HG03469 (cell line): ENCODE data around the gene CDKN1B.

Experiments used
- ATAC-seq: cut with Tn5 transposase; IDR thresholded peaks from one replicate; pipeline ENCODE4 v1.9.1; 2021; ENCODE audit warnings: mild to moderate bottlenecking, moderate library complexity, moderate number of reproducible peaks; ENCODE audit not compliant: unreplicated experiment

The CDKN1B gene

DNA sequence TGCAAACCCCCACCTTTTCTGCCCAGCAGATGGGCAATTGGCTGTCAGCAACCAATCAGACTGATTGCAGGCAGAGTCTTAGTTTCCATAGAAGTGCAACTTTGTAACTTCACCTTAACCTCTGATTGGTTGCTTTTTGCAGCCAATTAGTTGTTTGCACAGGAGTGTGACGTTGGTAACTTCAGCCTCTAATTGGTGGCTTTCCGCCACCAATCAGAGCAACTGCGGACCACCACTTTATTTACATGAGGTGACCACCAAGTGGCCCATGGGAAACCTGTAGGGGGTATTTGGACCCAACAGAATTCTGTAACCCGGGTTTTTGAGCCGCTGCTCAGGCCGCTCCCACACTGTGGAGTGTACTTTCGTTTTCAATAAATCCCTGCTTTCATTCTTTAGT, 32.3 kb downstream of the CDKN1B start:
- no peak for ATAC-seq

DNA sequence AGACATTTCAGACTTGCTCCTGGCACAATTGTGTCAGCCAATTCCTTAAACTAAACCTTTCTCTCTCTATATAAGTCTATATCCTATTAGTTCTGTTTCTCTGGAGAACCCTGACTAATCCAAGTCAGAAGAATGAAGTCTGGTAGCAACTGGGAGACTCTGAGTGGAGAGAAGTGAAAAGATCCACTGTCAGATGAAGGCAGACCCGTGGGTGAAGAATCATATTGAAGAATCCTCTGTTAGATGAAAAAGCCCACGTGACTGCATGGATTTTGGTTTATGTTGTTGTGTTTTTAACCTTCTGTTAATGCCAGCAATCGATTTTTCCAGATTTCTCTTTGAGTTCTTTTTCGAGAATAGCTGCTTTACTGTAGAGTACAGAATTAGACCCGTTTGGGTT, 38.8 kb downstream of the CDKN1B start:
- no peak for ATAC-seq

DNA sequence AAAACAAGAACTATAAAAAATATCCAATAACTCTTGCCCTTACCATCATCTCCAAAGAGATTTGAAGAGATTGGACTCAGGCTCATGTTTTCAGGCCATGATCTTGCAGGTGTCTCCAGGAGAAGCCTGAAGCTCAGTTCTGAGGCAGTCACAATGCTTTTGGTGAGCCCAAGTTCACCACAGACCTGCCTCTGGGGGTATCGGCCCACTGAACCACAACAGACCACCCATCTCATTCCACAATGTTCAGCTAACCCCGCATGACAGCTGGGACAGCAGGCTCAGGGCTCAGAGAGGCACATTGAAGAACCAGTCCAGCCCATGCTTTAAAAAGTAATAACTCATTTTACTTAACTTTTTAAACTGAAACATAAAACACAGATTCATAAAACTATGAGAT, 40.0 kb downstream of the CDKN1B start:
- no peak for ATAC-seq

DNA sequence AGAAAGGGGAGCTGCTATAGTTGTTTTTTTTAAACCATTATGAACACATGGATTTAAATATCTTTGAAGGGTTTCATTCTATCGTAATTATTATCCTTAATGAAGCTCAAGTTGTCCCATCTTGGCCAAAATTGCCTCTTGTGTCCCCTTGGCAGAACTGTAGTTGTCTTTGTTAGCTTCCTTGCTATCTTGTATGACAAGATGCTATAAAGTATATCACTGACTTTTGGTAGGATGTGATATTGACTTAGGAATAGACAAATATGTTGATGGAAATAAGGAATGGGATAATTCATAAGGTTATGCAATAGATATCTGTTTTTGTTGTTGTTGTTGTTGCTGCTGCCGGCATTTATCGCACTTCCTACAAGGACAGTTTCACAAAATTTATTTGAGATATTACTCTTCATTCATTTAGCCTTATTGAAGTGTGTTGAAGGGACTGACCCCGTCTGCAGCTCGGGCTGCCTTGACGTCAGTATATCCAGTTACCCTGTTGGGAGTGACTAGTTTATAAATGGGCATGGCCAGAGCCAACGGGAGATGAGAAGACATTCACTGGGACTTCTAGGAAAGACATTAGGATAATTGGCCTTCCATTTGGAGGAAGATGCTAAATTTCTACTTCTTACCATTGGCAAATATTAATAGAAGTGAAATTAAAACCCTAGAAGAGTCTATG, 42.2 kb downstream of the CDKN1B start:
- ATAC-seq, result no peak

DNA sequence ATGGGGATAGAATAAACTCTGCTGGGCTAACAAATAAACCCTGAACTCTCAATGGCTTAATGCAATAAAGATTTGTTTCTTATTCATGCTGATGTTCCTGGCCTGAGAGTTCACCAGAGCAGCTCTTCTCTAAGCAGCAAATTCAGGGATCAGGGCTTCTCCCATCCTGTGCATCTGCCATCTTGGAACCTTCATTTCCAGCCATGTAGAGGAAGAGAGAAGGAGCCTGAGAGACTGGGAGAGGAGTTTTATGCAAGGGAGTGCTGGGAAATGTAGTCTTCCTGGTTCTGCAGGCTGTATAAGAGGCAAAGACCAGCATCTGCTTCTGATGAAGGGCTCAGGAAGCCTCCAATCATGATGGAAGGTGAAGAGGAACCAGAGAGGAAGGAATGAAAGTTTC, 47.7 kb downstream of the CDKN1B start:
- ATAC-seq, result no peak

- no peak for ATAC-seq
Observed at GRCh38 chr12:12770262-12770661, 53.1 kb downstream of the CDKN1B start.
